Natural killer cell (primary cell): ENCODE measurements around the gene PTPRB. TPM values are rescaled to one million over a fixed set of nuclear protein-coding genes. Genes with fewer than 3 reads are reported as not detected.
A peak's percentile ranks its signal among the peaks of the same experiment; 100 is the strongest.

Experiments
- ATAC-seq, 3 donors: fragments of 150-1000 bp in 2 of 3; fragments of 200-7000 bp in 1 of 3; cut with Tn5 transposase; 1 replicate in 1 of 3; 2 replicates in 2 of 3; pipeline ENCODE4 v1.10.0; 2021; ENCODE audit warnings: mild to moderate bottlenecking in 2 of 3, moderate library complexity in 2 of 3
- DNase-seq, 2 donors: peaks; one replicate each; pipeline versions ENCODE4 v3.0.0 to v3.0.0-alpha.2; 2013 to 2021; ENCODE audit warnings: mixed read lengths in 1 of 2
- H3K27ac ChIP-seq: one replicate; pipeline ENCODE4 v1.5.1; 2013; ENCODE audit warnings: mild to moderate bottlenecking, low read length
- H3K27me3 ChIP-seq: one replicate; pipeline ENCODE4 v1.6.1; 2013; ENCODE audit warnings: low read length; ENCODE audit not compliant: control insufficient read depth, insufficient read depth
- H3K36me3 ChIP-seq: one replicate; pipeline ENCODE4 v1.6.1; 2013; ENCODE audit warnings: low read length; ENCODE audit not compliant: control insufficient read depth, insufficient read depth
- H3K4me1 ChIP-seq: one replicate; pipeline ENCODE4 v1.6.1; 2013; ENCODE audit warnings: low read length; ENCODE audit not compliant: control insufficient read depth, insufficient read depth
- H3K4me3 ChIP-seq: one replicate; pipeline ENCODE4 v1.5.1; 2013; ENCODE audit warnings: low read length
- H3K9me3 ChIP-seq: one replicate; pipeline ENCODE4 v1.6.1; 2013; ENCODE audit warnings: low read length; ENCODE audit not compliant: control insufficient read depth, insufficient read depth
- H3K27ac Mint-ChIP-seq, 2 donors: one replicate each; pipeline ENCODE4 v1.8.0; 2022; ENCODE audit warnings: mild to moderate bottlenecking in 2 of 2, mixed read lengths in 2 of 2, moderate library complexity in 1 of 2
- H3K27me3 Mint-ChIP-seq, 2 donors: one replicate each; pipeline ENCODE4 v1.8.0; 2022; ENCODE audit warnings: low read depth in 2 of 2, mixed read lengths in 2 of 2
- H3K36me3 Mint-ChIP-seq: one replicate; pipeline ENCODE4 v1.8.0; 2022; ENCODE audit warnings: mixed read lengths
- H3K4me1 Mint-ChIP-seq, 2 donors: one replicate each; pipeline ENCODE4 v1.8.0; 2022; ENCODE audit warnings: mixed read lengths in 2 of 2
- H3K4me3 Mint-ChIP-seq: one replicate; pipeline ENCODE4 v1.8.0; 2022; ENCODE audit warnings: mild to moderate bottlenecking, moderate library complexity, mixed read lengths
- H3K9me3 Mint-ChIP-seq, 2 donors: one replicate each; pipeline ENCODE4 v1.8.0; 2022; ENCODE audit warnings: mixed read lengths in 2 of 2
- CTCF ChIP-seq: fragments of 200-600 bp; IDR thresholded peaks from one replicate; pipeline ENCODE4 v1.8.0; 2022; ENCODE audit warnings: antibody characterized with exemption
- WGBS: methylation state at CpG from one replicate; pipeline ENCODE4 v1.1.7; 2013; ENCODE audit warnings: missing lambda C conversion rate; ENCODE audit not compliant: insufficient coverage; 5-methylcytosine and 5-hydroxymethylcytosine counted together
- intact Hi-C: fragments of 100-400 bp; cut with micrococcal nuclease; formaldehyde crosslinking; loops from one replicate; pipeline ENCODE4 v1.14.2; 2022
- total RNA-seq, 4 donors: library from RNA; stranded (reverse); fragments of 120-200 nt in 1 of 4; gene quantifications; one replicate each; pipeline versions ENCODE4 v1.2.3 to v1.2.4, GENCODE V29; 2013 to 2022

The PTPRB gene
- total RNA-seq, 3 donors from 2014 or later (not counting 1 experiment from before 2014, with no cell fraction given): 2.3 to 7.8 (median 5.5) TPM

- no peak for TF ChIP-seq CTCF
- Histone ChIP-seq H3K4me1 (peaks cover 9% of the 10 kb centered on the region), H3K27me3 (no peaks in the 10 kb centered on the region), H3K27ac (no peak overlapping the region), H3K36me3 (no peaks in the 10 kb centered on the region), H3K4me3 (no peak overlapping the region), H3K9me3 (no peaks in the 10 kb centered on the region)
- H3K9me3 Mint-ChIP-seq: no peaks in the 10 kb centered on the region
- WGBS: 84% methylated on average over 7 of the region's 7 CpGs
- intact Hi-C loops: loop anchor here (5.0 kb wide), 1 partner anchor 52 kb away; no protein-coding TSS in a partner anchor
- no peak overlapping the region for H3K4me3 Mint-ChIP-seq
- no peak for DNase-seq
- no peaks in the 10 kb centered on the region for H3K27me3 Mint-ChIP-seq
- ATAC-seq: no peak
- peak overlapping the region in 1 of 2 donors; percentile 48 for H3K27ac Mint-ChIP-seq
- no peaks in the 10 kb centered on the region for H3K36me3 Mint-ChIP-seq
- H3K4me1 Mint-ChIP-seq: peaks cover 31 to 32% of the 10 kb centered on the region in 2 donors
These were observed 27.2 kb upstream of the PTPRB start for GRCh38 chr12:70664465-70664881.

- H3K4me1 Mint-ChIP-seq: peaks cover 31 to 37% of the 10 kb centered on the region in 2 donors
- no peak for DNase-seq
- 93% methylated on average over 1 of the region's 1 CpG for WGBS
- H3K27me3 Mint-ChIP-seq: no peaks in the 10 kb centered on the region
- Histone ChIP-seq H3K9me3 (no peaks in the 10 kb centered on the region), H3K4me3 (no peak overlapping the region), H3K27ac (no peak overlapping the region), H3K4me1 (peaks cover 9% of the 10 kb centered on the region), H3K27me3 (no peaks in the 10 kb centered on the region), H3K36me3 (no peaks in the 10 kb centered on the region)
- TF ChIP-seq CTCF: no peak
- ATAC-seq: no peak
- H3K27ac Mint-ChIP-seq: peak overlapping the region; percentile 29 to 48
- no peaks in the 10 kb centered on the region for H3K36me3 Mint-ChIP-seq
- intact Hi-C loops: loop anchor here (5.0 kb wide), 1 partner anchor 52 kb away; no protein-coding TSS in a partner anchor
- peaks cover 0 to 3% of the 10 kb centered on the region in 2 donors for H3K9me3 Mint-ChIP-seq
- H3K4me3 Mint-ChIP-seq: no peak overlapping the region
These were observed 26.6 kb upstream of the PTPRB start for GRCh38 chr12:70663838-70664237.

GRCh38 chr12:70661466-70662161 lies 24.4 kb upstream of the PTPRB start:
- no peaks in the 10 kb centered on the region for H3K9me3 ChIP-seq
- WGBS: 73% methylated on average over 7 of the region's 8 CpGs
- Mint-ChIP-seq H3K27ac (peak overlapping the region; percentile 88 to 90), H3K27me3 (no peaks in the 10 kb centered on the region), H3K9me3 (peaks cover 0 to 3% of the 10 kb centered on the region in 2 donors), H3K4me1 (peaks cover 39 to 47% of the 10 kb centered on the region in 2 donors), H3K36me3 (no peaks in the 10 kb centered on the region), H3K4me3 (peak overlapping the region; percentile 77)
- no peak overlapping the region for H3K4me3 ChIP-seq
- ATAC-seq: peak; percentile 62 to 65 (median 64)
- intact Hi-C loops: loop anchor here (5.0 kb wide), 1 partner anchor 49 kb away; no protein-coding TSS in a partner anchor
- no peaks in the 10 kb centered on the region for H3K27me3 ChIP-seq
- H3K36me3 ChIP-seq: no peaks in the 10 kb centered on the region
- H3K4me1 ChIP-seq: peaks cover 9% of the 10 kb centered on the region
- no peak overlapping the region for H3K27ac ChIP-seq
- peak in 1 of 2 donors; percentile 2 for DNase-seq
- TF ChIP-seq CTCF: no peak
